Stimulated activated CD8-positive, alpha-beta memory T cell treated with anti-CD3 and anti-CD28 coated beads, Interleukin-7, amount 100 ng/mL, for 4 hours (primary cell): ENCODE data around the gene ADAMTSL4.

ENCODE experiments used
- DNase-seq, 2 donors: peaks; one replicate each; pipeline ENCODE4 v3.0.0-alpha.2; 2020; ENCODE audit warnings: low read depth in 2 of 2

ADAMTSL4 gene

GRCh38 chr1:150534002-150534401, 15.2 kb upstream of the ADAMTSL4 start:
- DNase-seq, result no peak

- DNase-seq, result no peak
These were observed 13.5 kb upstream of the ADAMTSL4 start for GRCh38 chr1:150535511-150536287.

DNA sequence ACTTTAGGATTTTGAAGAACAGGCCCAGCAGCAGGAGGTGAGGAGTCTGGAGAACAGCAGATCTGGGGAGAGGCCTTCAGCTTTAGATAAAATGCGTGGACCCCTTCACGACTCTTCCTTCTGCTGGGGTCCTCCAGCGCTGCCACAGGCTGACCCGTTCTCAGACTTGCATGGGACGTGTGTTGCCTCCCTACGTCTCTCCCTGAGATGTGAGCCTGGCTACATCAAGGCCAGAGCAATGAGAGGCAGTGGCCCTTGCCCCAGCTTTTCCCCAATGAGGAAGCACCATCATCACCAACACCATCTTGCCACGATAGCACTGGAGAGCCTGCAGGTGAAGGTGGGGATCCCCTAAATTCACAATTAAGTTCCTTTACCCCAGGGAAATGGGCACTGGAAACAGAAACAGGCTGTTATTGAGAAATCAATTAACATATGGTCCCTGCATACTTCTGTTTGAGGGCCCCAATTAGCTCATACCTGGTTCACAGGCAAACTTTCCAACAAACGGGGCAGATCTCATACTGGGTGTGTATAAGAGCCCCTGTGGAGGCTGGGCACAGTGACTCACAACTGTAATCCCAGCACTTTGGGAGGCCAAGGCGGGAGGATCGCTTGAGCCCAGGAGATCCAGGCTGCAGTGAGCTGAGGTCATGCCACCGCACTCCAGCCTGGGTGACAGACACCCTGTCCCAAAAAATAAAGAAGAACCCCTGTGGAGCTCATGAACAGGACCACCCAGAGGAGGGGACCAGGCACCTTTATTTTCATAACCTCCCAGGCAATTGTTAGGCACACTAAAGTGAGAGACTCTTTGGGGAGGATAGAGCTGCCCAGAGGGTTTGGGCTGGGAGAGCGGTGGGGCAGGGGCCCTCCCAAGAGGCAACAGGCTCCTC, 12.1 kb upstream of the ADAMTSL4 start:
- DNase-seq, result no peak

DNA sequence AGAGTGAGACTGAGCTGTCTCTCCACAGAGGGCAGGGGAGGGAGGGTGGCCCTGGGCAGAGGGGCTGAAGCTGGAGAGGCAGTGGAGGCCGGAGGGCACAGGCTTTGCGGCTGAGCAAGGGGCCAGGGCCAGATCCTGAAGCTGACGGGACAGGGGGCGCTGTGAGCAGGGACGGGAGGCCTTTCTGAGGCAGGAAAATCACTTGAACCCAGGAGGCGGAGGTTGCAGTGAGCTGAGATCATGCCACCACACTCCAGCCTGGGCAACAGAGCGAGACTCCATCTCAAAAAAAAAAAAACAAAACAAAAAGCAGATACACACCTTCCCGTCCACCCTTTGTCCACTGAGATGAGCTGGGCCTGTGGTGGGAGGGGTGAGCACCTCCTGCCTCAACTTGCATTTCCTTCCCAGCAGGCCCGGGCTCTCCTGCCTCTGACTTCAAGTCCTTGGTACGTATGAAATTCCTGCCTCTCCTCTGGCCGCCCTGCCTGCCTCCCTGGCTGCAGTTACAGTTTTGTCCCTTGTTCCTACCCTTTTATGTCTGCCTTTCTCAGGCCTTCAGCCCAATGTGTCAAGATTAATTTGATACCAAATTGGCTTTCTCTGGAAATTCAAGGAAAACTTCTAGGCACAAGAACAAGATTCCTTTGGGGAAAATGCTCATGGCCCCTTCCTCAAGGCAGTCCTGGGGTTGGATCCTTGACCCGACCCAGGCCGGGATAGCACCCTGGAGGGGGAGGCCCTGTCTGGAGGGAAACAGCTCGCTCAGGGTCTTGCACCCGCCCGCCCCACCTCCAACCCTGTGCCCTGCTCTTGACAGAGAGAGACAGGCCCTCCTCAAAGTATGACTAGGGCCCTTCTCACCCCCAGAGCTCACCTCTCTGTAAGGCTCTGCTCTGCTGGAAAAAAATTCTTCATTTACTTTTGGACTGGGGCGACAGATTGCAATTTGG, 11.2 kb upstream of the ADAMTSL4 start:
- DNase-seq, result no peak

DNA sequence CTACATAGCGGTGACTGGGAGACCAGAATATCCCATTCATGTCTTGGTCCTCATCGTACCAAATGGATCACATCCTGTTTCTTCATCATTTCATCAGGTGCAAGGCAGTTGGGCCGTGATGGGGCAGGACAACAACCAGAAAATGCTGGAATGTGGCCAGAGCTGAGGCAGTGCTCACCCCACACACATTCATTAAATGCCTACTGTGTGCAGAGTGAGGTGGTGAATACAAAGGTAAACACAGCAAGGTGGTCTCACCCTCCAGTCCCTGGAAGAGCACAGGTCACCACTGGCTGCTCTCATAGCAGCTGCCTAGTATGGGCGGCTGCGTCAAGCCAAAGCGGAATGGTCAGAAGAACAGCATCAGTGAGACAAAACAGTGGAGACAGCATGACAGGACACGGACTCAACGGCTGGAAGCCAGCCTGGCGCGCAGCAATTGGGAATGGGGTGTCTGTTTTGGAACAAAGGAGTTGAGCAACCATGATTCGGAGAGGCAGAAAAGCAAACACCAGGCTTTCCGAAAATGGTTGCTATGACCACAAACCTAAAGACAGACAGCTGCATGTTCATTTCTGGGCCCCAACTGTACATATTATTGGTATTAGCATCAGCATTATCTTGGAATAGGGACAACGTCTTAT, 5.6 kb upstream of the ADAMTSL4 start:
- DNase-seq, result no peak

GRCh38 chr1:150544204-150544603, 5.0 kb upstream of the ADAMTSL4 start:
- no peak for DNase-seq

- no peak for DNase-seq
These were observed 3.6 kb upstream of the ADAMTSL4 start for GRCh38 chr1:150545486-150546032.

DNA sequence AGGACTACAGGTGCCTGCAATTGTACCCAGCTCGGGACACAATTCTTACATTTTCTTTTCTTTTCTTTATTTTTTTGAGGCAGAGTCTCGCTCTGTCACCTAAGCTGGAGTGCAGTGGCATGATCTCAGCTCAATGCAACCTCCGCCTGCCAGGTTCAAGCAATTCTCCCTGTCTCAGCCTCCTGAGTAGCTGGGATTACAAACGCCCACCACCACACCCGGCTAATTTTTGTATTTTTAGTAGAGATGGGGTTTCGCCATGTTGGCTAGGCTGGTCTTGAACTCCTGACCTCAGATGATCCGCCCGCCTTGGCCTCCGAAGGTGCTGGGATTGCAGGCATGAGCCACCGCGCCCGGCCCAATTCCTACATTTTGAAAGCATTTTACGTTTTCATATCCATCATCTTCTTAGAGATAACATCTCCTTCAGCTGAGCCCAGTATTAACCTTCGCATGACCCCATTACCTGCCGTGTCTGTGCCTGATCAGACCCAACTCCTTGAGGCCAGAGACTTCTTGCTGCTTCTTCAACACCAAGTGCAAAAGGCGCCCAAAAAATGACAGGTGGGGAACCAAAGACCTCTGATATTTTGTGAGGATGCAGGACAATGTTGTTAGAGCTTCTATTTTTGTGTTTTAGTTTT, 2.8 kb upstream of the ADAMTSL4 start:
- no peak for DNase-seq

- DNase-seq, result no peak
These were observed 930 bp upstream of the ADAMTSL4 start for GRCh38 chr1:150548324-150548631.

GRCh38 chr1:150549496-150550221, 451 bp downstream of the ADAMTSL4 start:
- DNase-seq, result no peak

DNA sequence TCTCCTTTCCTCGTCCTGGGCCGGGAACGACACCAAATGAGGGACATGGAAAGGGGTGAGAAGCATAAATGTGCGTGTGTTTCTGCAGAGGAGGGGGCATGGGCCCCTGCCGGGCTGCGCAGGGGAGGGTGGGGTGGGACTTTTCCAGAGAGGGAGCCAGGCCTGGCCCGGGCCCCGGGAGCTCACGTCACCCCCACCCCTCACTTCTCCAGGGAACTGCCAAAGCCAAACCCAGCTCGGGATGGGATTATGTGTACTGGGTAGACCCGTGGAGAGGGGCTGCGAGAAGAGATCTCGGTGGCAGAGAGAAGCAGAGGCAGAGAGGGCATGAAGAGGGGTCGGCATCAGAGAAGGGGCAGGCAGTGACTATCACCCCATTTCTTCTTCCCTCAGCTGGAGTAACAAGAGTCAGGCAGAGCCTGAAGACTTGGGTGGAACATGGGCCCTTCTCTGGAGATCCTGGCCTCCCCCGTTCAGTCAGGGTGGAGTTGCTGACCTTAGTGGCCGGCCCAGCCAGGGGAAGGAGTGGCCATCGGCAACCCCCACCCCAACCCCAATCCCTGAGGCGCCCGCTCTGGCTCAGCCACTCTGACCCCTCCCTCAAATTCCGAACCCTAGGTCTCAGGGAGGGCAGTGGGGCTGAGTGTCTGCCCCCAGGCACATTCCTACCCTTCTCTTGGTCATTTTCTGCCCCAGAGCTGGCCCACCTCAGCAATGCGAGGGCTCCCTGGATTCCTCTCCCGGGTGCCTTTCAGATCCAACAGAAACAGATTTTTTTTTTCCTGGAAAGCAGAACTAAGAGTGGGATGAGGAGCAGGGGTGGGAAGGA, 1.2 kb downstream of the ADAMTSL4 start:
- DNase-seq, result no peak

DNA sequence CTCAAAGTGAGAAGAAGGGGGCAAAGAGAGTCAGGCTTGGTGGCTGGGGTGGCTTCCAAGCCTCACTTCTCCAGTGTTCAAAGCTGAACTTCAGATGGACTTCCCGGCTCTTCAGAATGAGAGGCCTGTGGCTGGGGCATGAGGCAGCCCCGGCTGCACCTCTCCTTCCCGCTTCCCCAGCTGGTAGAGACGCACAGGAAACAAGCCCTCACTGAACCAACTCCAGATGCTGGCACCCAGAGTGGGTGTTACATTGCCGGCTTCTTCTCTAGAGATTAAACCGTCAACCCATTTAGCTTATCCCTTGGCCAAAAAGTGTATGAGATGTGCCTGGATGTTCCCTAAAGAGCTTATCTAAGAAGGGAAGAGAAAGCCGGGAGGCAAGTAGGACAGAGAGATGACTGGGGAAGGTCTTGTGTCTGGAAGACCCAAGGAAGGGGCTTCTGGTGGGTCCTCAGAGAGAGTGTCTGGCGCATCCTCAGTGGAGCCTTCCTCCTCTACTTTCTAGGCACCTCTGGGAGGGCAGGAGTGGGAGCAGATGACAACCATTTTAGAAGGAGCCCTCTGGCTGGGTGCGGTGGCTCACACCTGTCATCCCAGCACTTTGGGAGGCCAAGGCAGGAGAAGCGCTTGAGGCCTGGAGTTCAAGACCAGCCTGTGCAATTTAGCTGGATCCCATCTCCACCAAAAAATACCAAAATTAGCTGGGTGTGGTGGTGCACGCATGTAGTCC, 2.0 kb downstream of the ADAMTSL4 start:
- no peak for DNase-seq

GRCh38 chr1:150551784-150552127, 2.5 kb downstream of the ADAMTSL4 start:
- no peak for DNase-seq

DNA sequence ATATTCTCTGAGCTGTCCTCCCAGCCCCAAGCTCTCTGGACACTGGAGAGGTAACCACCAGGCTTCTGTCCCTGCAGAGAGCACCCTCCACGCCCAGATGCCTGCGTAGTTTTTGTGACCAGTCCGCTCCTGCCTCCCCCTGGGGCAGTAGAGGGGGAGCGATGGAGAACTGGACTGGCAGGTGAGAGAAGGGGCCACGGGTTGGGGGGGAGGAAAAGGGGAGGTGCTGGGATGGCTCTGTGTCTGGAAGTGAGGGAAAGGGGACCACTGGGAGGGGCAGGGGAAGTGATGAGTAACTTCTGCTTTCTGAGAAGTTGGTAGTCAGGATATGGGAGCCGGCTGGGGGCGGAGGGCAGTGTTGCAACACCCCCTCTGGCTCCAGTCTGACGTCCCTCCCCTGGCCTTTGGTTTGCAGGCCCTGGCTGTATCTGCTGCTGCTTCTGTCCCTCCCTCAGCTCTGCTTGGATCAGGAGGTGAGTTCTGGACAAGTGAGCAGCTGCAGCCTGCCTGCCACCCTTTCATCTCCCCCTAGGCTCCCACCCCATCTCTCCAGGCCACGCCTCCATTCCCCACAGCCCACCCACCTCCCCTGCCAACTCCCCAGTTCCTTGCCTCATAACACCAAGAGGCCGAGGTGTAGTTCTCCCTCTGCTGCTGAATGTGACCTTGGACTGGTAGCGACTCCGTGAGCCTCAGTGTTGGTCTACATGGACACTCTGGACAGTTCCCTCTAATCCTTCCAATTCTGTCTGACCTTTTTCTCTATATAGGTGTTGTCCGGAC, 3.1 kb downstream of the ADAMTSL4 start:
- no peak for DNase-seq

DNA sequence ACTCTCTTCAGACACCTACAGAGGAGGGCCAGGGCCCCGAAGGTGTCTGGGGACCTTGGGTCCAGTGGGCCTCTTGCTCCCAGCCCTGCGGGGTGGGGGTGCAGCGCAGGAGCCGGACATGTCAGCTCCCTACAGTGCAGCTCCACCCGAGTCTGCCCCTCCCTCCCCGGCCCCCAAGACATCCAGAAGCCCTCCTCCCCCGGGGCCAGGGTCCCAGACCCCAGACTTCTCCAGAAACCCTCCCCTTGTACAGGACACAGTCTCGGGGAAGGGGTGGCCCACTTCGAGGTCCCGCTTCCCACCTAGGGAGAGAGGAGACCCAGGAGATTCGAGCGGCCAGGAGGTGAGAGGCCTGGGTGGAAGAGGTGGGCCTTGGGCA, 3.7 kb downstream of the ADAMTSL4 start:
- DNase-seq, result no peak

GRCh38 chr1:150553392-150554085, 4.3 kb downstream of the ADAMTSL4 start:
- DNase-seq, result no peak

- no peak for DNase-seq
These were observed 4.9 kb downstream of the ADAMTSL4 start for GRCh38 chr1:150554086-150554452.
